Ovary (tissue), 3 donors: ENCODE measurements around the gene CFLAR.

Experiments used
- CTCF ChIP-seq, 3 donors: fragments of 450-650 bp in 2 of 3; fragments of 200-600 bp in 1 of 3; IDR thresholded peaks; one replicate each; pipeline versions ENCODE4 v1.5.1 to v1.8.0; 2016 to 2022; ENCODE audit warnings: antibody characterized with exemption in 3 of 3, mild to moderate bottlenecking in 1 of 3
- POLR2A ChIP-seq: fragments of 450-650 bp; IDR thresholded peaks from one replicate; pipeline ENCODE4 v1.6.1; 2017; ENCODE audit warnings: antibody characterized with exemption, mild to moderate bottlenecking, moderate library complexity
- donor health status: DM: no; HTN: no; CAD: no.

- TF ChIP-seq POLR2A: no peak
- TF ChIP-seq CTCF (IDR thresholded peaks at IDR 0.05): no peak
Measured at GRCh38 chr2:201185863-201186262, 69.9 kb downstream of the CFLAR start.
